OCI-LY3 (cell line): ENCODE results near the gene KCNK6.

Experiments
- H2AFZ ChIP-seq: fragments of 200-600, 300-600 bp; shearing (Covaris generic); 2 replicates; pipeline ENCODE4 v1.6.0; 2014; ENCODE audit warnings: antibody characterized with exemption, low read depth, low read length
- H3K27ac ChIP-seq: fragments of 200-600, 300-600 bp; sonication (generic); 2 replicates; pipeline ENCODE4 v1.5.1; 2014; ENCODE audit warnings: mild to moderate bottlenecking, low read length, moderate library complexity, mixed read lengths
- H3K27me3 ChIP-seq: fragments of 200-600, 300-600 bp; sonication (generic); 2 replicates; pipeline ENCODE4 v1.6.1; 2014; ENCODE audit warnings: low read depth, low read length, mixed read lengths
- H3K36me3 ChIP-seq: fragments of 200-600, 300-600 bp; sonication (generic); replicated peaks from 2 replicates; pipeline ENCODE3; 2014; ENCODE audit warnings: low read depth, low read length, mixed read lengths
- H3K4me1 ChIP-seq: fragments of 300-600, 200-600 bp; sonication (generic); 2 replicates; pipeline ENCODE4 v1.6.1; 2014; ENCODE audit warnings: low read length, mixed read lengths
- H3K4me2 ChIP-seq: fragments of 200-600, 300-600 bp; sonication (generic); 2 replicates; pipeline ENCODE4 v1.6.1; 2014; ENCODE audit warnings: low read length, mixed read lengths
- H3K4me3 ChIP-seq: fragments of 300-600, 200-600 bp; sonication (generic); 2 replicates; pipeline ENCODE4 v1.5.1; 2014; ENCODE audit warnings: antibody characterized with exemption, mild to moderate bottlenecking, low read length, moderate library complexity
- H3K79me2 ChIP-seq: fragments of 300-600, 200-600 bp; shearing (Covaris generic); 2 replicates; pipeline ENCODE4 v1.6.1; 2014; ENCODE audit warnings: mild to moderate bottlenecking, low read length, mixed read lengths
- H3K9ac ChIP-seq: fragments of 300-600, 200-600 bp; shearing (Covaris generic); 2 replicates; pipeline ENCODE4 v1.6.0; 2014; ENCODE audit warnings: mild to moderate bottlenecking, low read length, moderate library complexity
- H3K9me3 ChIP-seq: fragments of 200-600, 300-600 bp; shearing (Covaris generic); 2 replicates; pipeline ENCODE4 v1.6.1; 2014; ENCODE audit warnings: low read length, mixed read lengths; ENCODE audit not compliant: insufficient read depth
- H4K20me1 ChIP-seq: fragments of 200-600, 300-600 bp; sonication (generic); 2 replicates; pipeline ENCODE4 v1.6.1; 2016; ENCODE audit warnings: low read length, mixed read lengths; ENCODE audit not compliant: insufficient read depth
- CTCF ChIP-seq: fragments of 200-600, 300-600 bp; sonication (generic); IDR thresholded peaks from 2 replicates; pipeline ENCODE4 v1.5.1; 2014; ENCODE audit warnings: antibody characterized with exemption, low read length, low read depth
- EZH2phosphoT487 ChIP-seq: fragments of 200-600 bp; shearing (Covaris generic); IDR thresholded peaks from 2 replicates; pipeline ENCODE4 v1.6.1; 2018; ENCODE audit warnings: antibody characterized with exemption, mixed run types, low read depth

The KCNK6 gene

GRCh38 chr19:38340927-38341326, 21.3 kb downstream of the KCNK6 start:
- Histone ChIP-seq H3K4me1 (peaks cover 5% of the 10 kb centered on the region; the same call in 1 of the 2 replicates), H3K4me2 (no peak overlapping the region), H3K79me2 (no peaks in the 10 kb centered on the region), H3K27me3 (no peaks in the 10 kb centered on the region), H2AFZ (no peak overlapping the region), H3K4me3 (no peak overlapping the region), H3K36me3 (no peaks in the 10 kb centered on the region), H3K9ac (no peak overlapping the region), H3K27ac (no peak overlapping the region), H4K20me1 (no peaks in the 10 kb centered on the region), H3K9me3 (no peaks in the 10 kb centered on the region)
- TF ChIP-seq CTCF (no peak), EZH2phosphoT487 (no peak)

- H2AFZ ChIP-seq: no peak overlapping the region
- H3K9ac ChIP-seq: no peak overlapping the region
- no peaks in the 10 kb centered on the region for H3K36me3 ChIP-seq
- H3K27me3 ChIP-seq: no peaks in the 10 kb centered on the region
- H3K4me3 ChIP-seq: no peak overlapping the region
- TF ChIP-seq EZH2phosphoT487 (no peak), CTCF (no peak)
- no peaks in the 10 kb centered on the region for H3K79me2 ChIP-seq
- H4K20me1 ChIP-seq: no peaks in the 10 kb centered on the region
- no peak overlapping the region for H3K27ac ChIP-seq
- no peak overlapping the region for H3K4me2 ChIP-seq
- no peaks in the 10 kb centered on the region for H3K9me3 ChIP-seq
- H3K4me1 ChIP-seq: no peaks in the 10 kb centered on the region
Measured at GRCh38 chr19:38346837-38347236, 27.2 kb downstream of the KCNK6 start.

GRCh38 chr19:38350883-38351282, 31.2 kb downstream of the KCNK6 start:
- Histone ChIP-seq H3K4me1 (no peaks in the 10 kb centered on the region), H3K27ac (no peak overlapping the region), H3K4me2 (no peak overlapping the region), H2AFZ (no peak overlapping the region), H3K4me3 (no peak overlapping the region), H3K9me3 (no peaks in the 10 kb centered on the region), H3K36me3 (no peaks in the 10 kb centered on the region), H3K27me3 (no peaks in the 10 kb centered on the region), H3K79me2 (no peaks in the 10 kb centered on the region), H3K9ac (no peak overlapping the region), H4K20me1 (no peaks in the 10 kb centered on the region)
- TF ChIP-seq CTCF (no peak), EZH2phosphoT487 (no peak)

GRCh38 chr19:38351865-38352395, 32.3 kb downstream of the KCNK6 start:
- H2AFZ ChIP-seq: no peak overlapping the region
- H3K4me2 ChIP-seq: no peak overlapping the region
- H3K4me3 ChIP-seq: no peak overlapping the region
- H3K4me1 ChIP-seq: no peaks in the 10 kb centered on the region
- H3K27me3 ChIP-seq: no peaks in the 10 kb centered on the region
- no peaks in the 10 kb centered on the region for H3K9me3 ChIP-seq
- H3K79me2 ChIP-seq: no peaks in the 10 kb centered on the region
- H3K27ac ChIP-seq: no peak overlapping the region
- no peaks in the 10 kb centered on the region for H3K36me3 ChIP-seq
- H3K9ac ChIP-seq: no peak overlapping the region
- no peaks in the 10 kb centered on the region for H4K20me1 ChIP-seq
- TF ChIP-seq CTCF (no peak), EZH2phosphoT487 (no peak)
